Endothelial cell of umbilical vein (primary cell): ENCODE data around the gene HMCN1. TPM values are rescaled to one million over a fixed set of nuclear protein-coding genes. Genes with fewer than 3 reads are reported as not detected.

Source experiments
- BruUV-seq: library from RNA; stranded (reverse); fragments of 400-500 nt; replicated peaks from 2 replicates; lab custom pipeline; 2021; lab: Mats Ljungman, UMichigan
- CTCF ChIA-PET: fragments of 300-600, 350-600 bp; sonication (Branson Sonifier 250); formaldehyde crosslinking; loops from one replicate; lab custom pipeline; 2021; ENCODE audit warnings: antibody characterized with exemption, inconsistent platforms; lab: Charles Lee
- POLR2A ChIA-PET: fragments of 300-600, 350-600 bp; sonication (Branson Sonifier 250); formaldehyde crosslinking; loops from one replicate; lab custom pipeline; 2021; ENCODE audit warnings: antibody characterized with exemption, inconsistent platforms; lab: Charles Lee
- DNase-seq: peaks from one replicate; pipeline ENCODE4 v3.0.0-alpha.2; 2011; ENCODE audit warnings: low read depth, low spot score
- FAIRE-seq: peaks from 2 replicates; lab custom pipeline; 2011; peaks lifted over from hg19 to GRCh38; lab: Jason Lieb, UNC
- H2AFZ ChIP-seq: 2 replicates; pipeline ENCODE4 v1.6.0; 2012; ENCODE audit warnings: low read depth, low read length, control low read depth, inconsistent platforms
- H3K27ac ChIP-seq: 2 replicates; pipeline ENCODE4 v1.5.1; 2011; ENCODE audit warnings: low read depth, mild to moderate bottlenecking, control low read depth, low read length, moderate library complexity; ENCODE audit not compliant: insufficient read depth
- H3K27me3 ChIP-seq, 2 experiments: 2 replicates each; pipeline versions ENCODE4 v1.6.0 to v1.6.1; 2011; ENCODE audit warnings: low read length in 2 of 2, mixed read lengths in 1 of 2; ENCODE audit not compliant: control insufficient read depth in 2 of 2, insufficient read depth in 2 of 2
- H3K36me3 ChIP-seq, 2 experiments: 2 replicates in 1 of 2; 3 replicates in 1 of 2; pipeline ENCODE4 v1.5.1; 2011; ENCODE audit warnings: low read length in 2 of 2, mild to moderate bottlenecking in 1 of 2, moderate library complexity in 1 of 2; ENCODE audit not compliant: control insufficient read depth in 2 of 2, insufficient read depth in 2 of 2; ENCODE audit errors: extremely low read depth in 1 of 2
- H3K4me1 ChIP-seq: 3 replicates; pipeline ENCODE4 v1.5.1; 2011; ENCODE audit warnings: mild to moderate bottlenecking, low read length; ENCODE audit not compliant: control insufficient read depth, insufficient read depth; ENCODE audit errors: extremely low read depth
- H3K4me2 ChIP-seq: 2 replicates; pipeline ENCODE4 v1.6.1; 2011; ENCODE audit warnings: low read length, control low read depth, mixed read lengths; ENCODE audit not compliant: insufficient read depth
- H3K4me3 ChIP-seq, 3 experiments: fragments of 200-600 bp in 1 of 3; sonication (generic), shearing (Covaris generic) in 1 of 3; replicated peaks in 1 of 3; 2 replicates each; pipeline ENCODE4 v1.5.1; 2011 to 2016; ENCODE audit warnings: control low read depth in 3 of 3, low read length in 3 of 3, mild to moderate bottlenecking in 2 of 3, inconsistent platforms in 1 of 3, low read depth in 1 of 3, moderate library complexity in 1 of 3; ENCODE audit not compliant: insufficient read depth in 1 of 3
- H3K79me2 ChIP-seq: 2 replicates; pipeline ENCODE4 v1.6.0; 2012; ENCODE audit warnings: low read length, inconsistent platforms; ENCODE audit not compliant: control insufficient read depth, insufficient read depth
- H3K9ac ChIP-seq: replicated peaks from 2 replicates; pipeline ENCODE3; 2011; ENCODE audit warnings: low read length, control low read depth; ENCODE audit not compliant: insufficient read depth; ENCODE audit errors: extremely low read depth
- H3K9me1 ChIP-seq: replicated peaks from 3 replicates; pipeline ENCODE4 v1.6.0; 2011; ENCODE audit warnings: mild to moderate bottlenecking, low read length; ENCODE audit not compliant: control insufficient read depth, insufficient read depth; ENCODE audit errors: extremely low read depth
- H3K9me3 ChIP-seq: replicated peaks from 2 replicates; pipeline ENCODE4 v1.5.1; 2012; ENCODE audit warnings: low read length, inconsistent platforms; ENCODE audit not compliant: control insufficient read depth, insufficient read depth
- H4K20me1 ChIP-seq: replicated peaks from 2 replicates; pipeline ENCODE3; 2011; ENCODE audit warnings: mild to moderate bottlenecking, low read length; ENCODE audit not compliant: control insufficient read depth, insufficient read depth; ENCODE audit errors: extremely low read depth
- EZH2 ChIP-seq: IDR thresholded peaks from 2 replicates; pipeline ENCODE4 v1.6.1; 2012; ENCODE audit warnings: borderline replicate concordance, low read depth, mild to moderate bottlenecking, moderate library complexity, low read length, inconsistent platforms; ENCODE audit not compliant: severe bottlenecking
- FOS ChIP-seq: IDR thresholded peaks from 2 replicates; pipeline ENCODE4 v1.6.1; 2011; ENCODE audit warnings: mild to moderate bottlenecking, low read length, moderate library complexity, borderline replicate concordance; ENCODE audit not compliant: insufficient read depth
- GATA2 ChIP-seq: IDR thresholded peaks from 2 replicates; pipeline ENCODE4 v1.7.0; 2011; ENCODE audit warnings: low read depth, mild to moderate bottlenecking, moderate library complexity, mixed read lengths, low read length; ENCODE audit not compliant: insufficient read length, insufficient read depth
- JUN ChIP-seq: IDR thresholded peaks from 2 replicates; pipeline ENCODE4 v1.6.1; 2011; ENCODE audit warnings: borderline replicate concordance, low read depth; ENCODE audit not compliant: insufficient read length, insufficient read depth
- MYC ChIP-seq: IDR thresholded peaks from one replicate; pipeline ENCODE4 v1.6.1; 2011; ENCODE audit warnings: mild to moderate bottlenecking, low read depth, low read length
- POLR2AphosphoS5 ChIP-seq: IDR thresholded peaks from 2 replicates; pipeline ENCODE4 v1.6.1; 2012; ENCODE audit warnings: low read depth, mild to moderate bottlenecking, control low read depth, low read length, moderate library complexity; ENCODE audit not compliant: insufficient read depth
- dilution Hi-C: fragments of 300-500 bp; cut with MboI; formaldehyde crosslinking; loops from one replicate; pipeline ENCODE4 v1.15.0; 2019; ENCODE audit warnings: low sequenced_read_pairs; ENCODE audit not compliant: extremely low pct_ligation_motif_present
- intact Hi-C: fragments of 100-400 bp; cut with micrococcal nuclease; formaldehyde crosslinking; loops from one replicate; pipeline ENCODE4 v1.10.0; 2022
- polyA plus RNA-seq, 4 experiments: library from polyadenylated mRNA; depleted of rRNA in 3 of 4; stranded (reverse) in 3 of 4; unstranded in 1 of 4; fragments of >200 nt; gene quantifications; 2 replicates each; pipeline versions ENCODE4 v1.2.1 to v1.2.3, GENCODE V29; 2011 to 2012; ENCODE audit warnings: missing spikeins in 1 of 4
- total RNA-seq: library from RNA; stranded (reverse); gene quantifications from 2 replicates; pipeline ENCODE4 v1.2.3, GENCODE V29; 2021
- TF ChIP-seq, protein P1 (sequence below), 2 donors: IDR thresholded peaks; 1 replicate in 1 of 2; 2 replicates in 1 of 2; pipeline ENCODE4 v1.5.1; 2011; ENCODE audit warnings: low read length in 2 of 2, mild to moderate bottlenecking in 2 of 2, moderate library complexity in 2 of 2, control low read depth in 1 of 2, inconsistent platforms in 1 of 2, low read depth in 1 of 2; ENCODE audit not compliant: insufficient read depth in 1 of 2; ENCODE audit errors: extremely low read depth in 1 of 2

HMCN1 gene
- total and polyA plus RNA-seq, 2 donors (not counting 3 experiments of a cell fraction or from before 2014, with no cell fraction given): 10.3 to 16.0 TPM

DNA sequence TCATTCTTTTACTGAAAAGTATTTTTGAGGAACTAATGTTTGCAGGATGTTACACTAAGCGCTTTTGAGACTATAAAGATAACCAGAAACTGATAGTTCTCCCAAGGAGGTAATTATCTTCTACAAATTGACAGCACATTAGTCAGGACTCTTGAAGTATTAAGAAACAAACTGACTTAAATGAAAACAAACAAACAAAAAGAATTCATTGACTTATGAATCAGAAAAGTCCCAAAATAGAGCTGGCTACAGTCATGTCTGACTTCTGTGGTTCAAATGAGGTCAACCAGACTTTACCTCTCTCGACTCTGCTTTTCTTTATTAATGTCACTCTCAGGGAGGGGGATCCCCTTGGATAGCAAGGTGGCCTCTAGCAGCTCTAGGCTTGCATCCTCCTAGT is 344.1 kb downstream of the HMCN1 start:
- ChIA-PET POLR2A (no interaction called here), CTCF (no interaction called here)
- H3K9me1 ChIP-seq: no peaks in the 10 kb centered on the region
- FAIRE-seq (no peak), DNase-seq (no peak)
- no peak overlapping the region for H3K4me3 ChIP-seq
- H3K4me2 ChIP-seq: no peak overlapping the region
- no peak overlapping the region for H3K9ac ChIP-seq
- H3K9me3 ChIP-seq: no peaks in the 10 kb centered on the region
- H3K27ac ChIP-seq: no peak overlapping the region
- no peaks in the 10 kb centered on the region for H3K36me3 ChIP-seq
- peaks cover 4% of the 10 kb centered on the region for H3K4me1 ChIP-seq
- dilution Hi-C loops (no loop called here), intact Hi-C loops (no loop called here)
- TF ChIP-seq POLR2AphosphoS5 (no peak), JUN (no peak), GATA2 (no peak), FOS (no peak), MYC (no peak), EZH2 (no peak)
- TF ChIP-seq, protein P1, sequence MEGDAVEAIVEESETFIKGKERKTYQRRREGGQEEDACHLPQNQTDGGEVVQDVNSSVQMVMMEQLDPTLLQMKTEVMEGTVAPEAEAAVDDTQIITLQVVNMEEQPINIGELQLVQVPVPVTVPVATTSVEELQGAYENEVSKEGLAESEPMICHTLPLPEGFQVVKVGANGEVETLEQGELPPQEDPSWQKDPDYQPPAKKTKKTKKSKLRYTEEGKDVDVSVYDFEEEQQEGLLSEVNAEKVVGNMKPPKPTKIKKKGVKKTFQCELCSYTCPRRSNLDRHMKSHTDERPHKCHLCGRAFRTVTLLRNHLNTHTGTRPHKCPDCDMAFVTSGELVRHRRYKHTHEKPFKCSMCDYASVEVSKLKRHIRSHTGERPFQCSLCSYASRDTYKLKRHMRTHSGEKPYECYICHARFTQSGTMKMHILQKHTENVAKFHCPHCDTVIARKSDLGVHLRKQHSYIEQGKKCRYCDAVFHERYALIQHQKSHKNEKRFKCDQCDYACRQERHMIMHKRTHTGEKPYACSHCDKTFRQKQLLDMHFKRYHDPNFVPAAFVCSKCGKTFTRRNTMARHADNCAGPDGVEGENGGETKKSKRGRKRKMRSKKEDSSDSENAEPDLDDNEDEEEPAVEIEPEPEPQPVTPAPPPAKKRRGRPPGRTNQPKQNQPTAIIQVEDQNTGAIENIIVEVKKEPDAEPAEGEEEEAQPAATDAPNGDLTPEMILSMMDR (IDR thresholded peaks at IDR 0.05; ENCODE audit: extremely low read depth in 1 of 2, insufficient read depth in 1 of 2, low read depth in 1 of 2, low read length in 2 of 2): no peak
- H3K79me2 ChIP-seq: no peaks in the 10 kb centered on the region
- H2AFZ ChIP-seq: no peak overlapping the region
- H3K27me3 ChIP-seq: no peaks in the 10 kb centered on the region
- no peaks in the 10 kb centered on the region for H4K20me1 ChIP-seq
- no TSS peak for BruUV-seq
